ENCODE data around the gene PTPRK.
"Not testable (repeated sequence)": the region's sequence is repeated elsewhere in the genome, so short reads cannot be mapped to it uniquely, and the experiment has no call there.

Gene PTPRK

GRCh38 chr6:128493877-128494276 lies 26.5 kb downstream of the PTPRK start:
- H3K27ac ChIP-seq: no peak overlapping the region
- no peaks in the 10 kb centered on the region for H3K36me3 ChIP-seq
- H3K9me3 ChIP-seq (ENCODE audit: severe bottlenecking): no peaks in the 10 kb centered on the region
- no peak for DNase-seq
- no peak overlapping the region for H3K4me3 ChIP-seq (ENCODE audit: low read depth, low read length)
- no peak for TF ChIP-seq CTCF (IDR thresholded peaks at IDR 0.05; ENCODE audit: low read depth, low read length)
- H3K27me3 ChIP-seq (ENCODE audit: insufficient read depth, low read depth, severe bottlenecking): no peaks in the 10 kb centered on the region

GRCh38 chr6:128492386-128492785 lies 28.0 kb downstream of the PTPRK start:
- no peak overlapping the region for H3K27ac ChIP-seq
- H3K9me3 ChIP-seq (ENCODE audit: severe bottlenecking): no peaks in the 10 kb centered on the region
- no peaks in the 10 kb centered on the region for H3K36me3 ChIP-seq
- TF ChIP-seq CTCF (IDR thresholded peaks at IDR 0.05; ENCODE audit: low read depth, low read length): no peak
- H3K27me3 ChIP-seq (ENCODE audit: insufficient read depth, low read depth, severe bottlenecking): no peaks in the 10 kb centered on the region
- H3K4me3 ChIP-seq (ENCODE audit: low read depth, low read length): no peak overlapping the region
- DNase-seq: no peak

- H3K4me3 ChIP-seq (ENCODE audit: low read depth, low read length): no peak overlapping the region
- no peak for TF ChIP-seq CTCF (IDR thresholded peaks at IDR 0.05; ENCODE audit: low read depth, low read length)
- H3K9me3 ChIP-seq (ENCODE audit: severe bottlenecking): no peaks in the 10 kb centered on the region
- H3K27ac ChIP-seq: no peak overlapping the region
- no peak for DNase-seq
- no peaks in the 10 kb centered on the region for H3K27me3 ChIP-seq (ENCODE audit: insufficient read depth, low read depth, severe bottlenecking)
- H3K36me3 ChIP-seq: no peaks in the 10 kb centered on the region
These were observed 28.7 kb downstream of the PTPRK start for GRCh38 chr6:128491610-128492206.

- Histone ChIP-seq H3K27ac (no peak overlapping the region), H3K27me3 (ENCODE audit: insufficient read depth, low read depth, severe bottlenecking) (no peaks in the 10 kb centered on the region), H3K4me3 (ENCODE audit: low read depth, low read length) (no peak overlapping the region), H3K36me3 (no peaks in the 10 kb centered on the region), H3K9me3 (ENCODE audit: severe bottlenecking) (no peaks in the 10 kb centered on the region)
- no peak for TF ChIP-seq CTCF (IDR thresholded peaks at IDR 0.05; ENCODE audit: low read depth, low read length)
- no peak for DNase-seq
These were observed 29.3 kb downstream of the PTPRK start for GRCh38 chr6:128491100-128491581.

- Histone ChIP-seq H3K27me3 (ENCODE audit: insufficient read depth, low read depth, severe bottlenecking) (no peaks in the 10 kb centered on the region), H3K27ac (no peak overlapping the region), H3K36me3 (no peaks in the 10 kb centered on the region), H3K4me3 (ENCODE audit: low read depth, low read length) (no peak overlapping the region), H3K9me3 (ENCODE audit: severe bottlenecking) (no peaks in the 10 kb centered on the region)
- DNase-seq: no peak
- TF ChIP-seq CTCF (IDR thresholded peaks at IDR 0.05; ENCODE audit: low read depth, low read length): no peak
These were observed 32.7 kb downstream of the PTPRK start for GRCh38 chr6:128487746-128488145.

- peak; percentile 18; the same call in 1 of the 2 replicates for TF ChIP-seq CTCF (IDR thresholded peaks at IDR 0.05; ENCODE audit: low read depth, low read length)
- no peaks in the 10 kb centered on the region for H3K9me3 ChIP-seq (ENCODE audit: severe bottlenecking)
- H3K36me3 ChIP-seq: no peaks in the 10 kb centered on the region
- no peak overlapping the region for H3K4me3 ChIP-seq (ENCODE audit: low read depth, low read length)
- H3K27me3 ChIP-seq (ENCODE audit: insufficient read depth, low read depth, severe bottlenecking): no peaks in the 10 kb centered on the region
- DNase-seq: no peak
- H3K27ac ChIP-seq: no peak overlapping the region
These were observed 33.3 kb downstream of the PTPRK start for GRCh38 chr6:128487055-128487454.

GRCh38 chr6:128486580-128486979 lies 33.8 kb downstream of the PTPRK start:
- not testable (repeated sequence) for H3K36me3 ChIP-seq; H3K4me3 ChIP-seq (ENCODE audit: low read depth, low read length); H3K9me3 ChIP-seq (ENCODE audit: severe bottlenecking); DNase-seq; H3K27ac ChIP-seq; H3K27me3 ChIP-seq (ENCODE audit: insufficient read depth, low read depth, severe bottlenecking)
